Measurements from ENCODE around the gene ZEB2.

The ZEB2 gene

DNA sequence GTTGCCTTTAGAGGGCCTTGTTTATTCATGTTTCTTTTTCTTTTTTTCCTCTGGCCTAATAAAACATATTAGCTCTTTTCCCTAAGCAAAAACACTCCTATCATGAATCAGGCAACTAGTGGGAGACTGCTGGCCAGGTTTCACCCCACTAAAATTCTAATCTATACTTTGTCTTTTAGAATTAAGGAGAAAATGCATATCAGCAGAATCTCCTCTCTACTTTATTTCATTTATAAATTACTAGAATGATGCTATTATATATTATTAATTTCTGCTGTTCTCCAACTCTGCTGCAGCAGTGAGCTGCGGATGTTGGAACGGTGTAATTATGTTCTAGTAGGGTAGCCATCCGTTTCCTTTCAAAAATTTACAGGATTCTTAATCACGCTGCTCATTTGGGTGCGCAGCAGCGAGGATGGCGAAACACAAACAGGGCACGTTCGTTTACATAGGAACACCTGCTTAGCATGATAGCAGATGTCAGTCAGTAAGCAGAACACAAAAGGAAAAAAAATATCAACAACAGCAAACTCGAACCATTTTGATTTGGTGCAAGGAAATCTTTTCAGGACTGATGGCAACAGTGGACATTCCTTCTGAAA lies 30.5 kb downstream of the ZEB2 start:
- H3K4me3 ChIP-seq (ENCODE audit: low read length), result no peak overlapping the region
- peaks cover 23% of the 10 kb centered on the region for H3K4me1 ChIP-seq (ENCODE audit: control insufficient read depth, insufficient read depth, low read length)
- H3K9me3 ChIP-seq (ENCODE audit: control insufficient read depth, low read length), result no peaks in the 10 kb centered on the region
- no peaks in the 10 kb centered on the region for H3K27me3 ChIP-seq (replicated peaks; ENCODE audit: control insufficient read depth, insufficient read depth, low read length)
- DNase-seq (ENCODE audit: low read depth), result no peak
- H3K36me3 ChIP-seq (ENCODE audit: control insufficient read depth, insufficient read depth, low read length, severe bottlenecking), result peaks cover 47% of the 10 kb centered on the region
- no peak overlapping the region for H3K9ac ChIP-seq (ENCODE audit: low read length)

DNA sequence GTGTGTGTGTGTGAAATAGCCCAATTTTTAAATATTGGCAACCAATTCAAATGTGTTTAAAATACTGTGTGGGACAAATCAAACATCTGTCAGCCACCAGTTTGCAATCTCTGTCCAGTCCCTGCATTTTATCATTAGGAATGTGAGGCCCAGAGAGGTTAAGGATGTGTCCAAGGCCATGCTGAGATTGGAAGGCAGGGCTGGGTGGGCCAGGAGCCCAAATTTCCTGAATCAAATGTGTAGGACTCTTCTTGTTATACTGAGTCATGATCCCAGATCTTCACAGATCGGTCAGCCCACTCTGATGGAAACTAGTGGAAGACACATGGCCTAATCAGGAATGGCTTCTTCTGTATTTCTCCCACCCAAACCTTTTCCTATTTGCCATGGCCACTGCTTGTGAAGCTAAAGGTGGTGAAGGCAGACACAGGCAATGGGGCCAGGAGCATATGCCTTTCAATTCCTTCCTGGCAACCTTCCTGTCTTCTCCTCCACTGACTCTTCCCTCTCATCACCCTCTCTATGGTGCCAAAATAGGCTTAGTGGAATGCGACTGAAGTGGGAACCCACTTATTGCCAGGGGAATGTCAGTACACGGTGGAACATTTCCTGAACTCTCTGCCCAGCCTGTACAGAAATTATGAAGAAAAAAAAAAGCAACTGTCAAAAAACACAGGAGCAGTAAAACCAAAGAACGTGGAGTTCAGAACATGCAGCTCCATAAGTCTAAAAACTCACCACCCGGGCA lies 35.5 kb downstream of the ZEB2 start:
- no peaks in the 10 kb centered on the region for H3K27me3 ChIP-seq (replicated peaks; ENCODE audit: control insufficient read depth, insufficient read depth, low read length)
- H3K36me3 ChIP-seq (ENCODE audit: control insufficient read depth, insufficient read depth, low read length, severe bottlenecking), result peaks cover 32% of the 10 kb centered on the region
- DNase-seq (ENCODE audit: low read depth), result no peak
- H3K4me3 ChIP-seq (ENCODE audit: low read length), result no peak overlapping the region
- H3K4me1 ChIP-seq (ENCODE audit: control insufficient read depth, insufficient read depth, low read length), result peaks cover 67% of the 10 kb centered on the region
- H3K9ac ChIP-seq (ENCODE audit: low read length), result no peak overlapping the region
- no peaks in the 10 kb centered on the region for H3K9me3 ChIP-seq (ENCODE audit: control insufficient read depth, low read length)

DNA sequence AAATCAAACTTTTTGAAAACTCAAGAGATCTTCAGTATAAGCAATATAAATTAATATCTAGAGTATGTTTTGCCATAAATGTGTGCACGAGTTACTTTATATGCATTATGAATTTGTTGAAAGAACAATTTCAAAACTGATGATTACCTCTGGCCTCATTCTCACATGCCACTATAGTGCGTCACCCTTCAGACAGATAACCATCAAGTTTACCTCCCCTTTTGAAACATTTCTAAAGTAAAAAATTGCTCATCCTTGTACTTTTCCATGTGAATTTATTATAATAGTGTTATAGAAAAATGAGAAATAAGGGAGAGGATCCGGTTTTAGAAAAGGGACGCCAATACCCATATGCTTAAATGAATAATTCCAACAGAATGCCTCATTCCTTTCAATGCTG lies 38.3 kb downstream of the ZEB2 start:
- Histone ChIP-seq H3K27me3 (replicated peaks; ENCODE audit: control insufficient read depth, insufficient read depth, low read length) (no peaks in the 10 kb centered on the region), H3K9ac (ENCODE audit: low read length) (no peak overlapping the region), H3K4me1 (ENCODE audit: control insufficient read depth, insufficient read depth, low read length) (peaks cover 82% of the 10 kb centered on the region), H3K9me3 (ENCODE audit: control insufficient read depth, low read length) (no peaks in the 10 kb centered on the region), H3K4me3 (ENCODE audit: low read length) (no peak overlapping the region), H3K36me3 (ENCODE audit: control insufficient read depth, insufficient read depth, low read length, severe bottlenecking) (peaks cover 29% of the 10 kb centered on the region)
- no peak for DNase-seq (ENCODE audit: low read depth)

DNA sequence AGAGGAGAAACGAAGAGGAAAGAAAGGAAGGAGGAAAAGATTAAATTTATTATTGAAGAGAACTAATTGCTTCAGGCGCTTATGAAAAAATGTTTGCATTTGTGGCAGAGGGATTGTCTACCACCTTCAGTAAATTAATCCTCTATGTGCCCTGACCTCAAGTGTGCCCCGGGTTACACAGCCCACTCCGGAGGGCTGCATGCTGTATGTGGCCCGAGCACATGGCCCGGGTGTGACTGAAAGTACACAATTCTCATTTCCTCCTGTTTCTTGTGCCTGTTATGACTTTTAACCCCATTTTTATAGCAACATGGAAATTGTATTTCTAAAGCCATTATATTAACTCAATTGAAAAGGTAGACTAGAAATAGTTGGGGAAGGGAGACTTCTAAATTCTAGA lies 38.8 kb downstream of the ZEB2 start:
- Histone ChIP-seq H3K9ac (ENCODE audit: low read length) (peak overlapping the region; percentile 2), H3K27me3 (replicated peaks; ENCODE audit: control insufficient read depth, insufficient read depth, low read length) (no peaks in the 10 kb centered on the region), H3K36me3 (ENCODE audit: control insufficient read depth, insufficient read depth, low read length, severe bottlenecking) (peaks cover 31% of the 10 kb centered on the region), H3K4me3 (ENCODE audit: low read length) (no peak overlapping the region), H3K9me3 (ENCODE audit: control insufficient read depth, low read length) (no peaks in the 10 kb centered on the region), H3K4me1 (ENCODE audit: control insufficient read depth, insufficient read depth, low read length) (peaks cover 87% of the 10 kb centered on the region)
- DNase-seq (ENCODE audit: low read depth), result no peak

DNA sequence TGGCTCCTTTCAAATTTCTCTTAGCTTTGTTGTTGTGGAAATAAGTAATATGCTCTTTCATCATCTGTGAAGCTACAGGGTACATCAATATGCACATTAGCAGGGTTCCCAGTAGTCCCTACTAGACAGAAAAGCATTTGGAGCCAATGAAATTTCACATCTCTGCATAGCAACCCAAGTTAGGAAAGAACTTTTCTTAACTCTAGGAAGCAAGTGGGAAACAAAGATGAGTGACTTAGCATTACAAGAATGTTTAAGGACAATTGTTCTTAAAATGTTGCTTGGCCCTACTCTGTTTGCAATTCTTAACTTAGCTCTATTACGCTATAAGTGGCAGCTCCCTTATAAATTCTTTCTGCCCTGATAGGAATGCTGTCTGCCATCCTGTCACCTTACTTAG lies 39.6 kb downstream of the ZEB2 start:
- H3K4me3 ChIP-seq (ENCODE audit: low read length), result no peak overlapping the region
- H3K36me3 ChIP-seq (ENCODE audit: control insufficient read depth, insufficient read depth, low read length, severe bottlenecking), result peaks cover 25% of the 10 kb centered on the region
- H3K9ac ChIP-seq (ENCODE audit: low read length), result peak overlapping the region; percentile 25
- H3K9me3 ChIP-seq (ENCODE audit: control insufficient read depth, low read length), result no peaks in the 10 kb centered on the region
- peak; percentile 64 for DNase-seq (ENCODE audit: low read depth)
- H3K4me1 ChIP-seq (ENCODE audit: control insufficient read depth, insufficient read depth, low read length), result peaks cover 87% of the 10 kb centered on the region
- no peaks in the 10 kb centered on the region for H3K27me3 ChIP-seq (replicated peaks; ENCODE audit: control insufficient read depth, insufficient read depth, low read length)

DNA sequence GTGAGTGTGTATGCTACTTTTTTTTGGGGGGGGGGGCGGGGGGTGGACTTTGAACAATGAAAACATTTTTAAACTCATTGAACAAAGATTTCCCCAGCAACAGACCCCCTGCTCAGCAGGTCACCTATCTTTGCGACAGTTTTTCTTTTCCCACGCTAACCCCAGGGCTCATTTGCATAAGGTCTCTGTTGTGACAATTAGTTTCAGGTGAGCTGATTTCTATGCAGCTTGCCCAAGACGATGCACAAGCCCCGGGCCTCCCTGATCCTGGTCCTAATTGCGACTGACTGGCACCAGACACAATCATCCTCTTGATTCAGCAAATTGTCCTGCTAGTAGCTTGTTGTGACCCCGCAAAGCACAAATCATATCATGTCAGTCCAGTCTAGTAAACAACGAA lies 40.3 kb downstream of the ZEB2 start:
- H3K27me3 ChIP-seq (replicated peaks; ENCODE audit: control insufficient read depth, insufficient read depth, low read length), result no peaks in the 10 kb centered on the region
- no peak for DNase-seq (ENCODE audit: low read depth)
- peaks cover 81% of the 10 kb centered on the region for H3K4me1 ChIP-seq (ENCODE audit: control insufficient read depth, insufficient read depth, low read length)
- H3K9ac ChIP-seq (ENCODE audit: low read length), result peak overlapping the region; percentile 25
- no peak overlapping the region for H3K4me3 ChIP-seq (ENCODE audit: low read length)
- H3K36me3 ChIP-seq (ENCODE audit: control insufficient read depth, insufficient read depth, low read length, severe bottlenecking), result peaks cover 25% of the 10 kb centered on the region
- no peaks in the 10 kb centered on the region for H3K9me3 ChIP-seq (ENCODE audit: control insufficient read depth, low read length)

DNA sequence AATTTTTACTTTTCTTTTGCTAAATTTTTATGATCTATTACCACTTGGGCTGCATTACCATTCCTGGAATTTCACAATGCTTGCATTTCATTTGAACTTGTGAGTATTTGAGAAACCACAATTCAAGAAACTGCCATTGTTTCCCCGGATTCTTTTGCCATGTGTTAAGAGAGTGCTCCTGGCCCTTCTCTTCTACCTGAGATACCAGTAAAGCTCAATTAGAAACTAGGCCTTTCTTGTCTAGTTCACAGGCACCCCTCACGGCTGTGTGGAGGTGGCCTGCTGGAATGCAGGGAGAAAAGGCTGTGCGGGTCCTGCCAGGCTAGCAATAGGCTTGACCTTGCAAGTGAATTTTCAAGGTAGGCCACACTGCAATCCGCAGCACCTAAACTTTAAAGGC lies 40.8 kb downstream of the ZEB2 start:
- DNase-seq (ENCODE audit: low read depth), result peak; percentile 74
- peak overlapping the region; percentile 25 for H3K9ac ChIP-seq (ENCODE audit: low read length)
- H3K36me3 ChIP-seq (ENCODE audit: control insufficient read depth, insufficient read depth, low read length, severe bottlenecking), result peaks cover 21% of the 10 kb centered on the region
- no peaks in the 10 kb centered on the region for H3K9me3 ChIP-seq (ENCODE audit: control insufficient read depth, low read length)
- peak overlapping the region; percentile 22 for H3K4me3 ChIP-seq (ENCODE audit: low read length)
- H3K4me1 ChIP-seq (ENCODE audit: control insufficient read depth, insufficient read depth, low read length), result peaks cover 76% of the 10 kb centered on the region
- no peaks in the 10 kb centered on the region for H3K27me3 ChIP-seq (replicated peaks; ENCODE audit: control insufficient read depth, insufficient read depth, low read length)

DNA sequence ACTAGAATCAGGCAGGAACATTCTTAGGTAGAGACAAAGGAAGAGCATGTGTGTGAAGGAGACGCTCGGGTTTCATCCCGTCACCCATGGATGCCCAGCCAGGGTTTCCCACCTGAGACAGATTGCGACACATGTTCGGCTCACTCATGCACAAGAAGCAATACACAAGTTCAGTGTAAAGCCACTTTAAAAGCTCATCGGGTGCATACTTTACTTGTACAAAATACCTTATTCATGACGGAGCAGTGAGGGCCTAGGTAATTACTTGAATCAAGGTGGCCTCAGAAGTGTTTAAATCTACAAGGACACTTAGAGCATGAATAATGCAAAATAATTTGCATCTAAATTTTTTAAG lies 42.0 kb downstream of the ZEB2 start:
- DNase-seq (ENCODE audit: low read depth), result peak; percentile 26
- Histone ChIP-seq H3K36me3 (ENCODE audit: control insufficient read depth, insufficient read depth, low read length, severe bottlenecking) (peaks cover 27% of the 10 kb centered on the region), H3K4me3 (ENCODE audit: low read length) (no peak overlapping the region), H3K4me1 (ENCODE audit: control insufficient read depth, insufficient read depth, low read length) (peaks cover 65% of the 10 kb centered on the region), H3K9me3 (ENCODE audit: control insufficient read depth, low read length) (no peaks in the 10 kb centered on the region), H3K27me3 (replicated peaks; ENCODE audit: control insufficient read depth, insufficient read depth, low read length) (no peaks in the 10 kb centered on the region), H3K9ac (ENCODE audit: low read length) (no peak overlapping the region)

DNA sequence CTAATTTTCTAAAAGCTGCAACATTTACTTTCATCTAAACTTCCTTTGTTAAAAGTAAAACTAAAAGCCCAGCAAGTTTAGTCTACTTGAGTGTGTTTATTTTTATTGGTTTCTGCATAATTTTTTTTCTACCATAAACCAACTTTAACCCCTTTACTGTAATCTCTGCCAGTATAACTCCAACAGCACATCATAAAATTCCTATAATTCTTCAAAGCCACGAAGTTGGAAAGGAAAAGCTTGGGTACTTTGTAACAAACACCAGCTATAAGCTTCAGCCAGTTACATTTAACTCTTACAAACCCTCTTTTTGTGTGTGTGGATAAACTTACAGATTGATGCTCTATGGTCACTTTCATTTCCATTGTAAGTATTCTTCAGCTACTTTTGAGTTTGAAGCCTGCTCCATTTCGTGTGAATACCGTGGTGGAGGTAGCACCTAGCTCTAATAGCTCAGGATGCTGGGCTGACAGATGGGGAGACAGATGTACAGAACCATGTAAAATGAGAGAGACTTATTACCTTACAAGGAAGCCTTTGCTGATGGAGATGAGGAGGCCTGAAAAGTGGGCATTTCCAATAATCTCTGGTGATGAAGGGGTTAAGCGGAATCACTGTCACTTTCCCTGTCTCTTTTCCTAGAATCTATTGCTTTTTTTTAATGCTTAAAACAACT lies 42.5 kb downstream of the ZEB2 start:
- Histone ChIP-seq H3K4me3 (ENCODE audit: low read length) (no peak overlapping the region), H3K36me3 (ENCODE audit: control insufficient read depth, insufficient read depth, low read length, severe bottlenecking) (peaks cover 29% of the 10 kb centered on the region), H3K4me1 (ENCODE audit: control insufficient read depth, insufficient read depth, low read length) (peaks cover 64% of the 10 kb centered on the region), H3K9ac (ENCODE audit: low read length) (no peak overlapping the region), H3K27me3 (replicated peaks; ENCODE audit: control insufficient read depth, insufficient read depth, low read length) (no peaks in the 10 kb centered on the region), H3K9me3 (ENCODE audit: control insufficient read depth, low read length) (no peaks in the 10 kb centered on the region)
- DNase-seq (ENCODE audit: low read depth), result peak; percentile 54

DNA sequence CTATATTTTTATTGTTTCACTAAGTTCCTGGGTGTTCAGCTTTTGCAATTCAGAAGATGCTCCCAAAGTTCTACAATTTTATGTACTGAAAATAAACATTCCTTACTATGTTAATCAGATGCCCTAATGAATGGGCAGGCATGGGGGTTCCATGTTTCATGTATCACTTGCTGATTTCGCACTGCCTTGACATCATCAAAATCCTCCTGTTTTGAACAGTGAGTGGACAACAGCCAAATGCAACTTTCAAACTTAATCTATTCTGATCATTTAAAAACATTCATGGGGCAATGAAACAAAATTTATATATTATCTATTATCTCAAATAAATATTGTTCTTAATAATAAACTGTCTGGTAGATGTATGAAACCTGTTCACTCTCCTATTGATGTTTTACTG lies 43.2 kb downstream of the ZEB2 start:
- peaks cover 57% of the 10 kb centered on the region for H3K4me1 ChIP-seq (ENCODE audit: control insufficient read depth, insufficient read depth, low read length)
- H3K36me3 ChIP-seq (ENCODE audit: control insufficient read depth, insufficient read depth, low read length, severe bottlenecking), result peaks cover 34% of the 10 kb centered on the region
- no peak overlapping the region for H3K9ac ChIP-seq (ENCODE audit: low read length)
- H3K9me3 ChIP-seq (ENCODE audit: control insufficient read depth, low read length), result no peaks in the 10 kb centered on the region
- no peaks in the 10 kb centered on the region for H3K27me3 ChIP-seq (replicated peaks; ENCODE audit: control insufficient read depth, insufficient read depth, low read length)
- DNase-seq (ENCODE audit: low read depth), result no peak
- H3K4me3 ChIP-seq (ENCODE audit: low read length), result no peak overlapping the region

DNA sequence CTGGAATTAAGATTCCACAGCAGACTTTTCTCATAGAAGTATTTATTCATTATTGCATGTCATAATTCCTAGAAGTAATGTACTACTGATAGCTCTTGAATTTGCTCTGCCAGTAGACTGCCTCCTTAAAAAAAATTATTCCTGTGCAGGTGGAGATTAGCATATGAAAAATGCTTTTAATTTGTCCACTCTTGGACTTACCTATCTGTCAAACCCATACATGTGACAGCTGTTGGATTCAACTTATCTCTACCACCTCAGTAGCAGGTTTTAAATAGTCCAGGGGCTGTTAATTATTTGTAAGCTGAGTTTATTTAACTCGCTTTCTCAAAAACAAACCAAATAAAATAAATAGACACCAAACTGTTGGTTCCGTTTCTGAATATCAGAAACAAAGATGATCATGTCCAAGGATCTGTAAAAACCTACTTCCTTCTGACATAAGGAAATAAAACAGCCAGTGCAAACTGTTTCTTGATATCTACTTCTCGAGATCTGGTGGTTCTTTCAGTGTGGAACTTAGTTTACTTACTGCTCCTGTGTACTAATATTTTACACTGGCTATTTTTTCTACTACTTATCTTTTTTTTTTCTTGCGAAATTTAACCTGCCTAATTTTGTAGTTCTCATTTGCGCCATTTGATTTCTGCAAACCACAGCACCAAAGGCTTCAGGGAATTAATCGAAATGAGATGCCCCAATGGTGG lies 44.2 kb downstream of the ZEB2 start:
- H3K9ac ChIP-seq (ENCODE audit: low read length), result no peak overlapping the region
- H3K27me3 ChIP-seq (replicated peaks; ENCODE audit: control insufficient read depth, insufficient read depth, low read length), result no peaks in the 10 kb centered on the region
- no peak overlapping the region for H3K4me3 ChIP-seq (ENCODE audit: low read length)
- H3K36me3 ChIP-seq (ENCODE audit: control insufficient read depth, insufficient read depth, low read length, severe bottlenecking), result peaks cover 34% of the 10 kb centered on the region
- DNase-seq (ENCODE audit: low read depth), result no peak
- peaks cover 54% of the 10 kb centered on the region for H3K4me1 ChIP-seq (ENCODE audit: control insufficient read depth, insufficient read depth, low read length)
- H3K9me3 ChIP-seq (ENCODE audit: control insufficient read depth, low read length), result no peaks in the 10 kb centered on the region

Data from adipocyte (in vitro differentiated cells).